Measurements from ENCODE around the gene RIMKLB. TPM values are rescaled to one million over a fixed set of nuclear protein-coding genes. Genes with fewer than 3 reads are reported as not detected.
A peak's percentile ranks its signal among the peaks of the same experiment; 100 is the strongest.

The RIMKLB gene
- total and polyA plus RNA-seq, 9 donors, result 32.3 to 118 (median 42.6) TPM

DNA sequence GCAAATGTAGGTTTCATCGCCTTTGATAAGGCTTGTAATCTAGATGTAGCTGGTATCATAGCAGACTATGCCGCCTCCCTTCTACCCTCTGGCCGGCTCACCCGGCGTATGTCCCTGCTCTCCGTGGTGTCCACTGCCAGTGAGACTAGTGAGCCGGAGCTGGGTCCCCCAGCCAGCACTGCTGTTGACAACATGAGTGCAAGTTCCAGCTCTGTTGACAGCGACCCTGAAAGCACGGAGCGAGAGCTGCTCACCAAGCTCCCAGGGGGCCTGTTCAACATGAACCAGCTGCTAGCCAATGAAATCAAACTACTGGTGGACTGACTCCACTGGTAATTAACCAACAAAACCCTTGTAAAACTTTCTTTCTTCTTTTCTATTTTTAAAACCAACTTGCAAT, 75.7 kb downstream of the RIMKLB start:
- H3K27ac ChIP-seq, result no peak overlapping the region
- peaks cover 3% of the 10 kb centered on the region for H3K4me1 ChIP-seq (ENCODE audit: insufficient read depth)
- H3K9me3 ChIP-seq, result no peaks in the 10 kb centered on the region
- no peaks in the 10 kb centered on the region for H3K27me3 ChIP-seq
- TF ChIP-seq, protein P1, sequence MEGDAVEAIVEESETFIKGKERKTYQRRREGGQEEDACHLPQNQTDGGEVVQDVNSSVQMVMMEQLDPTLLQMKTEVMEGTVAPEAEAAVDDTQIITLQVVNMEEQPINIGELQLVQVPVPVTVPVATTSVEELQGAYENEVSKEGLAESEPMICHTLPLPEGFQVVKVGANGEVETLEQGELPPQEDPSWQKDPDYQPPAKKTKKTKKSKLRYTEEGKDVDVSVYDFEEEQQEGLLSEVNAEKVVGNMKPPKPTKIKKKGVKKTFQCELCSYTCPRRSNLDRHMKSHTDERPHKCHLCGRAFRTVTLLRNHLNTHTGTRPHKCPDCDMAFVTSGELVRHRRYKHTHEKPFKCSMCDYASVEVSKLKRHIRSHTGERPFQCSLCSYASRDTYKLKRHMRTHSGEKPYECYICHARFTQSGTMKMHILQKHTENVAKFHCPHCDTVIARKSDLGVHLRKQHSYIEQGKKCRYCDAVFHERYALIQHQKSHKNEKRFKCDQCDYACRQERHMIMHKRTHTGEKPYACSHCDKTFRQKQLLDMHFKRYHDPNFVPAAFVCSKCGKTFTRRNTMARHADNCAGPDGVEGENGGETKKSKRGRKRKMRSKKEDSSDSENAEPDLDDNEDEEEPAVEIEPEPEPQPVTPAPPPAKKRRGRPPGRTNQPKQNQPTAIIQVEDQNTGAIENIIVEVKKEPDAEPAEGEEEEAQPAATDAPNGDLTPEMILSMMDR (IDR thresholded peaks at IDR 0.05), result no peak
- TF ChIP-seq EP300 (IDR thresholded peaks at IDR 0.05) (no peak), POLR2A (IDR thresholded peaks at IDR 0.05) (no peak)
- WGBS, 3 donors, result 77 to 88% (median 79%) methylated on average over 10 of the region's 10 CpGs
- DNase-seq, result no peak
- no peak overlapping the region for H3K4me3 ChIP-seq
- intact Hi-C loops (cut with DNase I), result no loop called here
- no peaks in the 10 kb centered on the region for H3K36me3 ChIP-seq

DNA sequence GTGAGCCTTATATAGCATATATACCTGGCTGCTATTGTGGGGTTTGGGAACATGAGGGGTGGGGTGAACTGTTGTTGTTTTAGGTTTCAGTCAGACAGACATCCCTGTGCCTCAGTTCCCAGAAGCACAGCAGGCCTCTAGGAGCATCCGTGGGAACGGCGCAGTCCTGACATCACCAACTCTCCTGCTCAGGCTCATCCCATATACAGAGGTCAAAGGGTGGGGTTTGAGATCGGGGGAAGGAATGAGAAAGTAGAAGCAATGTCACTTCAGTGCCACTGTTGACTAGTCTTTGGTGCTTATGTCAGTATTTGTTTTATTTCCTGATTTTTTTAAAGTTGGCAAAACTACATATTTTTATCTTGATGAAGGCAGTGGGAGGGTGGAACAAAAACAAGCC, 81.5 kb downstream of the RIMKLB start:
- Histone ChIP-seq H3K27me3 (no peaks in the 10 kb centered on the region), H3K9me3 (no peaks in the 10 kb centered on the region), H3K27ac (no peak overlapping the region), H3K36me3 (no peaks in the 10 kb centered on the region), H3K4me1 (ENCODE audit: insufficient read depth) (peaks cover 4% of the 10 kb centered on the region), H3K4me3 (no peak overlapping the region)
- intact Hi-C loops (cut with DNase I), result no loop called here
- no peak for DNase-seq
- TF ChIP-seq POLR2A (IDR thresholded peaks at IDR 0.05), result no peak
- WGBS, 3 donors, result 81 to 94% (median 85%) methylated on average over 4 of the region's 4 CpGs

DNA sequence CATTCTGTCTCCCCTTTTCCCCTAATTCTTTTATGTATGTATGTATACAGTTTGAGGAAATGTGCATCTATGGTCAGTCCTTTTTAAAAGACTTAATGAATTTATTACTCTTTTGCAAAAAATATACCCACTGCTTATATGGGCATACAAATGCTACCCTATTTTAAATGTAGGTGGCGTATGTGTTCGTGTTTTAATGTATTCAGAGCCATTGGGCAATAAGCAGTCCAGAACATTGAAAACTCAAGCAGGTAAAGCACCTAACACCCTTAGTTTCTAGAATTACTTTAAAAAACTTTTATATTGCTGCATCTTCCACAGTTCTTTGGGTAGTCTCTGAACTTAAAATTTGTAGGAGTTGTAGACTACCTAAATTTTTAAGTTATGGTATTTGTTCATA, 82.1 kb downstream of the RIMKLB start:
- intact Hi-C loops (cut with DNase I), result no loop called here
- H3K4me1 ChIP-seq (ENCODE audit: insufficient read depth), result peaks cover 4% of the 10 kb centered on the region
- H3K36me3 ChIP-seq, result no peaks in the 10 kb centered on the region
- no peaks in the 10 kb centered on the region for H3K27me3 ChIP-seq
- no peaks in the 10 kb centered on the region for H3K9me3 ChIP-seq
- TF ChIP-seq EP300 (IDR thresholded peaks at IDR 0.05) (no peak), POLR2A (IDR thresholded peaks at IDR 0.05) (no peak)
- TF ChIP-seq, protein P1 (IDR thresholded peaks at IDR 0.05), result no peak
- no peak overlapping the region for H3K27ac ChIP-seq
- H3K4me3 ChIP-seq, result no peak overlapping the region
- no peak for DNase-seq
- WGBS, 3 donors, result 95 to 99% (median 97%) methylated on average over 2 of the region's 2 CpGs

DNA sequence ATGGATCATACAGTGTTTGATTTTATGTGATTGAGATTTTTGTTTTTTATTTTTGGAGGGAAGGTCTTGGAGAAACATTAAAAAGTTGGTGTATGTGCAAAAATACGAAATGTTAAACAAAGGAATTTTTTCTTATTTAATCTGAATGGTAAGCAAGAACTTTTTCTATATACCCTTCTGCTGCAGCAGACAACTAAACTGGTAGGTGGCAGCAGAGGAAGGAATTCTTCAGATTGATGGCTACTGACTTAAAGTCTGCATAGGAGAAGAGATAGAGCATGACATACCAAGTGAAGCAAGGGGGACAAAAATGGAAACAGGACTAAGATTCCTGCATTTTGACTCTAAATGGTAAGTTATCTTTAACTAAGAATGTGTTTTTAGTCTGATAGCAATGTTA, 82.6 kb downstream of the RIMKLB start:
- no peaks in the 10 kb centered on the region for H3K27me3 ChIP-seq
- no peaks in the 10 kb centered on the region for H3K36me3 ChIP-seq
- TF ChIP-seq, protein P1 (IDR thresholded peaks at IDR 0.05), result peak in 1 of 3 donors; percentile 20
- TF ChIP-seq POLR2A (IDR thresholded peaks at IDR 0.05), result no peak
- H3K27ac ChIP-seq, result no peak overlapping the region
- H3K4me3 ChIP-seq, result no peak overlapping the region
- 67 to 80% (median 78%) methylated on average over 1 of the region's 1 CpG for WGBS, 3 donors
- H3K9me3 ChIP-seq, result no peaks in the 10 kb centered on the region
- H3K4me1 ChIP-seq (ENCODE audit: insufficient read depth), result peaks cover 4% of the 10 kb centered on the region
- no peak for DNase-seq
- intact Hi-C loops (cut with DNase I), result no loop called here

DNA sequence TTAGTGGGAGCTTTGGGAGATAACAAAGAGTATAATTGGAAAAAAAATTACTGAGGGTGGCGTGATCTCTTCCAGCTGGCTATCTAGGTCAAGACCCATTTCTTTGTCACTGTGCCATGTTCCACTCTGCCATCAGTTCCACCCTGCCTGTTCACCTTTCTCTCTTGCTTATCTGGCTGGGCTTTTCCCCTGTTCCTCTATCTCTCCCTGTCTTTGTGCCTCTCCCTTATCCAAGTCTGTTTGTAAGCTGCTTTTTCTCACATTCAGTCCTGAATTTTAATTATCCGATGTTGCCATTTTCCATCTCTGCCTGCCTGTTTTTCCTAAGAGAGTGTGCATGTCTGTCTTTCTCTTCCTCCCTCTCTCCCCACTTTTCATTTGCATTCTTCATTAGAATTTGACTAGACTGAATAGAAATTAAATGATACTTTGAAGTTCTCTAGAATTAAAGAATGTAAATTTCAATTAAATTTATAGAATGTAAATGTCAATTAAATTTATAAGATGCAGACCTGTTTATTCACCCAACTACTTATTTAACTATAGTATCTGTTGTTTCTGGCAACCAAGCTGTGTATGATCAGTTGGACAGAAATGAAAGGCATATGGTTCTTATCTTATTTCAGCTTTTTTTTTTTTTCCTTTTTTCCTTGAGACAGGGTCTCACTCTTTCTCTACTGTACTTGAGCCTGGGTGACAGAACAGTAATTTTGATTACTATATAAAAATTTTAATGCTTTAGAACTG, 83.8 kb downstream of the RIMKLB start:
- TF ChIP-seq EP300 (IDR thresholded peaks at IDR 0.05) (no peak), POLR2A (IDR thresholded peaks at IDR 0.05) (no peak)
- TF ChIP-seq, protein P1 (IDR thresholded peaks at IDR 0.05), result no peak
- H3K4me3 ChIP-seq, result no peak overlapping the region
- no peak overlapping the region for H3K27ac ChIP-seq
- peaks cover 4% of the 10 kb centered on the region for H3K4me1 ChIP-seq (ENCODE audit: insufficient read depth)
- no peaks in the 10 kb centered on the region for H3K27me3 ChIP-seq
- no peaks in the 10 kb centered on the region for H3K9me3 ChIP-seq
- no peak for DNase-seq
- 27 to 42% (median 29%) methylated on average over 2 of the region's 2 CpGs for WGBS, 3 donors
- no peaks in the 10 kb centered on the region for H3K36me3 ChIP-seq
- intact Hi-C loops (cut with DNase I), result no loop called here
